NCI-H2227 treated with DMSO at 0.1 percent for 48 hours (cell line): ENCODE measurements around the gene ABCA3.

Experiments used
- DNase-seq: peaks from one replicate; lab custom pipeline; 2025; lab: John Stamatoyannopoulos, UW

ABCA3 gene

DNA sequence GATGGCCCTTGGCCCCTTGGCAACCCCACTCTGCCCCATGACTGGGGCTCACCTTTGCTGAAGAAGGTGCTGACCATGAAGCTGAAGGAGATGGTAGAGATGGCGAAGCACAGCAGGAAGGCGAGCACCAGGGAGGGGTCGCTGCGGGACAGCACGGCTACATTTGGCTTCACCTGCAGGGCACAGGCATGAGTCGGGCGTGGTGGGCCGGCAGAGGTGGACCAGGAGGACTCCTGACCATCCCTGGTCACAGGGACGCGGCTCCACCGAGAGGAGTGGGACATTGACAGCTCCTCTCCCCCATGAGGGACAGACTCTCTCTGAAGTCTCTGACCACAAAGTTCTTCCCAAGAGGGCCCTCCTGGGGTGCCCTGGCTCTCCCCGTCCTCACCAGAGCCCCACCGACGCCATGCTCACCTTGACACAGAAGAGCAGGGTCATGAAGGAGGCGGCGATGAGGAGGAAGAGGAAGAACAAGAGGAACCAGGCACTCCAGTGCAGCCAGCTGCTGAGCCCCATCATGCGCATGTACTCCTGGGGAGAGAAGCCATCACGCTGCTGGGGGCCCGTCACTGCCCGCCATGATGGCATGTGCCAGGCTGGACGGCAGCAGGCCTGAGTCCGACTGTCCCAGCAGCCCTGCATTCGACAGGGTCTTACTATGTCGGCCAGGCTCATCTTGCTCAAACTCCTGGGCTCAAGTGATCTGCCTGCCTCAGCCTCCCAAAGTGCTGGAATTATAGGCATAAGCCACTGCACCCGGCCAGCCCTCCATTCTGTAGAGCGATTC is 23.1 kb downstream of the ABCA3 start:
- DNase-seq = no peak

DNA sequence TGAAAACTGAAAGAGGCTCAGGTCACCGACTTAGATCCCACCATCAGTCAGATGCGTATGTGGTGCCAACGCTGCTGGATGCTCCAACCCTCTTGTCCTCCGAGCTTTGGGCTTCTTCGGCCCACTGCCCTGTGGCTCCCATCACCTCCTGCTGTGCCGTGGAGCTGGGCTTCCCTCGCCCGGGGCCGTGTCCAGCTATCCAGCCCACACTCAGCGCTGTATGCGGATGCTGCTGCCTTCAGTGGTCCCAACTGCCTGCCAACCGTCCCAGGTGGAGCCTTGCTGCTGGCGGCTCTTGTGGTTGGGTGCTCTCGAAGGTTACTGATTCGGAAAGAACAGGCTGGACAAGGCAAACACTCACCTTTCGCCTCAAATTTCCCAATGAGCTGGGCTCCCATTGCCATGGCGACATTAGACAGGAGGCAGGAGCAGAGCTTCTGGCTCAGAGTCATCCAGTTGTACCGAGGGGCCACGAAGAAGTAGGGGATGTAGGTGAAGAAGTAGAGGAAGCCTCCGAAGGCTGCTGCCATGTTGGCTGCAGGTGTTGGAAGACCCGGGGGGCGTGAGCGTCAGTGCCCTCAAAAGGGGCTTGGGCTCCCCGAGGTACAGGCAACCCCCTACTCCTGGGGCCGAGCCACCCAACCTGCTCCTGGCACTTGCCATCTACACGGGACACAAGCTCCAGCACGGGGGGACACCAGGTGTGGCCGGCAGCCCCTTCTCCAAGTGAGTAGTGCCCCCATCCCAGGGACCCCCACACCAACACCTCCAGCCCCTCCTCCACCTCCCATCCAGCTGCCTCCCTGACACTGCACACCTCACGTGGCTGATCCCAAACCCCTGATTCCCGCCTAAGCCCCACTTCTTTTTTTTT is 32.2 kb downstream of the ABCA3 start:
- DNase-seq = no peak

DNA sequence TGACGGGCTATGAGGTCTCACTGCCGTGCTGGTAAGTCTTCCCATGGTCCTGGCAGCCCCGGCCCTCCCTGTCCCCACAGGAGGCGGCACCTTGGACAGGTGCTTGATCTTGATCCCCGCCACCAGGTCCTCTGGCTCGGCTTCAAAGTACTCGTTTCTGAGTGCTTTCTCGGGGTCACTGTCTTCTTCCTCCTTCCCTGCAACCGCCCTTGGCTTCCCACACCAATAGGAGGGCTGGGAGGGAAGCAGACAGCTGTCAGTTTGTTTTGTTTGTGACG is 40.7 kb downstream of the ABCA3 start:
- no peak for DNase-seq

DNA sequence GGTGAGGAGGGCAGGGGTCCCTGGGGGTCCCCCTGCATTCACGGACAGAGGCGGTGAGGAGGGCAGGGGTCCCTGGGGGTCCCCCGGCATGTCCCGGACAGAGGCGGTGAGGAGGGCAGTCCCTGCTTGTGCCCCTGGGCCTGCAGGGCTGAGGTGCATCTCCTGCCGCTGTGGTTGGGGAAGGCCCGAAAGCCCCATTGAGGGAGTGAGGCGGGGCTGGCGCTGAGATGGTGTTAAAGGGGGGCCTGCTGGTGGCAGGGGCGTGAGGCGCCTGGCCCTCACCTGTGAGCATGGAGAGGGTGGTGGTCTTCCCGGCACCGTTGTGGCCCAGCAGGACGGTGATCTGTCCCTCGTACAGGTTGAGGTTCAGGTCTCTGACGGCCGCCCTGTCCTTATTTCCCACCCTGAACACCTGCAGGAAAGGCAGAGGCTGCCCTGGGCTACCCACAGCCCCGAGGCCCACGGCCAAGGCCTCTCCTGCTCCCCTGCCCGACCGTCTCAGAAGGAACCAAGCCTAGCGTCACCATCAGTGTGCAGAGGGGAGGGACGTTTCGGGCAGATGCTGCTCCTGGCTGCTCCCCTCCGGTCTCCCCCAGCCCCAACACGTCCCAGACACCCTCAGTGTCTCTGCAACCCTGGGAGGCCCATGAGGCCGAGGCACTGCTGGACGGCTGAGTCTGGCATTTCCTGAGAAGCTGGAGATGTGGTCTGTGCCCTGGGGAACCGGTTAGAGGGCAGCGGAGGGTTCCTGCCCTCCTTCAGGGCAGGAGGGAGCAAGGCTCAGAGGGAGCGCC is 41.2 kb downstream of the ABCA3 start:
- no peak for DNase-seq

DNA sequence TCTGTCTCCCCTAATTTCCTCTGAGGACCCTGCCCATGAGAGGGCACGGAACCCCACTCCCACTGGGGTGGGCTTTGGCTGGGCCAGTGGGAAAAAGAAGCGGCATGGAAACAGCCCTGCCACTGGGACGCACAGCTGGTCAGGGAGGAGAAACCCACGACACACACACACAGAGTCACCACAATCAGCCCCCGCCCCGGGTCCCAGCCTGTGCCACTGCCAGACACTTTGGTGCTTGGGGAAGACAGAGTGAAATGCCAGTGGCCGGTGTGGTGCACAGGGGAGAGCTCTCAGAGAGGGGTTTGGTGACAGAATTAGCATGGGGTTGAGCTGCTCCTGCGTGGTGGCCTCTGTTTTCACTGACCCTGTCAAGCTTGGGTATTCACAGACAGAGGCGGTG is 41.9 kb downstream of the ABCA3 start:
- no peak for DNase-seq

DNA sequence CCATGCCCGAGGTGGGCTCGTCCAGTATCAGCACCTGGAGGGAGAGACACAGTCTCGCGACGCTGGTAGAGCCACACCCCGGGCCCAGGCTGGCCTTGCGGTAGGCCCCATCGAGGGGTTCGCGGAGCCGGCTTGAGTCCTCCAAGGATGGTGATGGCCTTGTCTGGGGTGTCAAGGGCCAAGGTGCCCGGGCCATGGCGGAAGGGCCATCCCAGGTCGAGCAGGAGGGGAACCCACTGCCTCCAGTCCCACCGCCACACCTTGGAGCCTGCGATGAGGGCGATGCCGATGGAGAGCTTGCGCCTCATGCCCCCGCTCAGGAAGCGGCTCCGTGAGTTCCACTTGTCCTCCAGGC is 43.0 kb downstream of the ABCA3 start:
- DNase-seq = no peak

DNA sequence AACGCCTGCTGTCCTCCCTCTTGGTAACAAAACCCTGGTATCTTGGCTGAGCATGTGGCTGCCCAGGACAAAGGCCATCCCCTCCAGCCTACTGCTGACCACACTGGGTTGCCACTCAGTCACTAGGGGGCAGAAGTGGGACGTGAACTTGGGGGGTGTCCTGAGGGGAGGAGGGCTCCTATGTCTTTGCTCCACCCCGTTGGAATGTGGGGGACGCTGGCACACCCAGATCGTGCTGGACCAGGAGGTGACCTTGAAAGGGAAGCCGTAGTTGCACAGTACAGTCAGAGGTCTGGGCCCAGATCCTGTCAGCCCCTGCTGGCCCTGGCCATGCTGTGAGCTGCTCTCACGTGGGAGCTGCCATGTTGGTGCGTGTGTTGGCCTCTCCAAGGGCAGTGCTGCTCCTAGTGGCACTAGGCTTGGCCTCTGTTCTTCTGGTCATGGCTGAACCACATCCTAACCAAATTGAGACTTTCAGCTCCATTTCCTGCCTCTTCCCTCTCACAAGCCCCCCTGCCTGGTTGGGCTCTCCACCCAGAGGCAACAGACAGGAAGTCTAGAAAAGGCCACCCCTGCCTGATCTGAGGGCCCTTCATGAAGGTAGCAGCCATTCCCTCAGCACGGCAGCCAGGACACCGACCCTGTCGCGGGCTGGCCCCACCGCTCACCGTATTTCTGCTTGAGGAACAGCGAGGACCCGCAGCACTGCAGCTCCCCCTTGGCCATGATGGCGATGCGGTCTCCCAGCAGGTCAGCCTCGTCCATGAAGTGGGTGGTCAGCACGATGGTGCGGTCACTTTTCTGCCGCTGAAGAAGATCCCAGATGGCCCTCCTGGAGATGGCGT is 43.6 kb downstream of the ABCA3 start:
- no peak for DNase-seq

DNA sequence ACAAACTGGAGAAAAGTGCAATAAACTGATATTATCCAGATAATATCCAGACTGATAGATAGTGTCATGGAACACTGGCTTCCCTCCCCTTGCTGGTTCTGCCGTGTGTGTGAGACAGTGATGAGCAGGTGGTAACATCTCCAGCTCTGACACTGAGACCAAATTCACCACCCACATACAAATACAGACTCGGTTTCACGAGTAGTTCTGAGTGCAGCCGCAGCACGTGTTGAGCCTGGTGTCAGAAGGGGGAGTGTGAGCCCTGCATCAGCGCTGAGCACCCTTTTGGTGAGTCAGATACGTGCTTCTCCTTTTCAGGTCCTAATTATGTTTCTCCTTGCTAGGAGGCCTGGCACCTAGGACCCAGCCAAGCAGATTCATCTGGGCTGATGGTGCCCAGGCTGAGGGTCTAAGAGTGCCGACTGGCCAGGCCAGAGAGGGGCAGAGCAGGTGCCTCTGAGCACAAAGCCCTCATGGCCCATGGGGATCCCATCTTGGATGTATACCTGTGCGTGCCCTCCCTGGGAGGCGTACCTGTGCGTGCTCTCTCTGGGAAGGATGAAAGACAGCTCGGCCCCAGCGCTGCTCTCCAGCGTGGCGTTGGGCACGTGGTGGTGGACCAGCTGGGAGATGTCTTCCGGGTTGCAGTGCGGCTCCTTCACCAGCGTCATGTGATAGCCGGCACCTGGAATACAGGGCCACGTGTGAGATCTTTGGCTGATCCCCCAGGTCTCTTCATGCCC is 45.3 kb downstream of the ABCA3 start:
- DNase-seq = no peak

DNA sequence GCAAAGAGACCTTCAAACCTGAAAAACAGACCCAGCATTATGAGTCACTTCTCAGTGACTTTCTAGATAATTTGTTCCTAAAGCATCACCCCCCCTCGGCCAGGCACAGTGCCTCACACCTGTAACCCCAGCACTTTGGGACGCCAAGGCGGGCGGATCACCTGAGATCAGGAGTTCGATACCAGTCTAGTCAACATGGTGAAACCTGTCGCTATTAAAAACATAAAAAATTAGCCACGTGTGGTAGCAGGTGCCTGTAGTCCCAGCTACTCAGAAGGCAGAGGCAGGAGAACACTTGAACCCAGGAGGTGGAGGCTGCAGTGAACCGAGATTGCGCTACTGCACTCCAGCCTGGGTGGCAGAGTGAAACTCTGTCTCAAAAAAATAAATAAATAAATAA is 48.3 kb downstream of the ABCA3 start:
- no peak for DNase-seq

DNA sequence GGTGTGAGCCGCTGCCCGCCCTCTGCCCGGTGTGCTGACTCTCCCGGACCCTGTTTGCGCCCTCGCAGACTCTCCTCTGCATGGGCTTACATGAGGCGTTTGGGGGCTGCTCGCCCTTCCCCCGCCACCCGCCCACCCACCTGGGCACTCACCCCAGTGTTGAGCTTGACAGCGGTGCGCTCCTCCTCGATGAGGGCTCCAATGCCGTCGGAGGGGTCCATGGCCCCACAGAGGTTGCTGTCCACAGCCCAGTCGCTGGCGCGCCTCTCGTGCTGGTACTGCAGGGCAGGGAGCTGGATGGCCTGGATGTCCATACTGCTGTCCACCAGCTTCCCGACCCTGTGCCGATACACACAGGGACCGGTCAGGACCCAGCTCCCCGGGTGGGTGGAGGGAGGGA is 51.2 kb downstream of the ABCA3 start:
- DNase-seq = no peak

DNA sequence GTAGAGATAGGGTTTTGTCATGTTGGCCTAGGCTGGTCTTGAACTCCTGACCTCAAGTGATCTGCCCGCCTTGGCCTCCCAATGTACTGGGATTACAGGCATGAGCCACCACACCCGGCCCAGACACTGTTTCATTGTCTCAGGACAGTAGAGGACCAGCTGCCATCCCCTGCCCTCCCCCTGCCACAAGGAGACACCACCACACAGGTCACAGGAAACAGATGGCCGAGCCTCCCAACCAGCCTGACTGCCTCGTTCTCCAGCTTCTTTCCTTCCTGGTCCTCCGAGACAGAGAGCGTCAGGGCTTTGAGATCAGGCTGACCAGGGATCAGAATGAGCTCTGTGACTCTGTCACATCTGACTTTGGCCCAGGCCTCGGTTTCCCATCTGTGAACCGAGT is 51.8 kb downstream of the ABCA3 start:
- DNase-seq = no peak

DNA sequence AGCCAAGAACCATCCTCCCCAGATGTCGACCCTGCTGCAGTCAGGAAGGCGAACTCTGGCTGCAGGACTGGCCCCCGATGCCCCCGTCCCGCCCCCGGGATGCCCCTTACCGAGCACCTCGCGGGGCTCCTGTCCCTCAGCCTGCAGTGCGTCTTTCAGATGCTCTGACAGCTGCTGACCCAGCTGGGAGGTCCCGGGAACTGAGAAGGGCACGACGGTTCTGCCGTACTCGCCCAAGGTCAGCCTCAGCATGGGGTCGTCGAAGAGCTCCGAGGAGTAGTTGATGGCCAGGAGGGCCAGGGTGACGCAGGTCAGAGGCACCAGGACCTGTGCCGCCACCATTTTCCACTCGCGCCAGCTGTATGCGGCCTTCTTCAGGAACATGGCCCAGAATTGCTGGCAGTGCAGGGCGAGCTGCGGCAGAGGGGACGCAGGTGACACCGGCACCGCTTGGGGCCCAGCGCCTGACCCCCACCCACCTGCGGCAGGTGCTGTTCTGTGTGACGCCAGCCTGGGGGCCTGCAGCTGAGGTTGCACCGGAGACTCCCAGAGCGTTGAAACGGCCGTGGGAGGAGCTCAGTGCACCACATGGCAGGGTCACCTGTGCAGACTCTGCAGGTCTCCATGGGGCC is 52.5 kb downstream of the ABCA3 start:
- DNase-seq = no peak

DNA sequence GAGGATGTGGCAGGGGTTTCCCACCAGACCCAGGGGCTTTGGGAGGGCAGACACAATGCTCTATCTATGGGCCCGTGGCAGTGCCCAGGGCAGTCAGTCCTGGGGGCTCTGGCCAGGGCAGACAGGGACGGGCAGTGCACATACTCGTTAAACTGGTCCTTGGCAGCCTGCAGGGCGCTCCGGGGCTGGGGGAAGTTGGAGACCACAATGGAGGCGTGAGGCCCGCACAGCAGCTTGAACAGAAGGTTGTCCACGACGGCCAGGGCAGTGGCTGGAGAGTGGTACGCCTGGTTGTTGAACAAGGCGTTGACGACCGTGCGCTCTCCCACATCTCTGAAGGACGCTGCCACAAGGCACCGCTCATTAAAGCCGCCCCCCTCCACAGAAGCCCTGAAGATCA is 54.0 kb downstream of the ABCA3 start:
- no peak for DNase-seq

DNA sequence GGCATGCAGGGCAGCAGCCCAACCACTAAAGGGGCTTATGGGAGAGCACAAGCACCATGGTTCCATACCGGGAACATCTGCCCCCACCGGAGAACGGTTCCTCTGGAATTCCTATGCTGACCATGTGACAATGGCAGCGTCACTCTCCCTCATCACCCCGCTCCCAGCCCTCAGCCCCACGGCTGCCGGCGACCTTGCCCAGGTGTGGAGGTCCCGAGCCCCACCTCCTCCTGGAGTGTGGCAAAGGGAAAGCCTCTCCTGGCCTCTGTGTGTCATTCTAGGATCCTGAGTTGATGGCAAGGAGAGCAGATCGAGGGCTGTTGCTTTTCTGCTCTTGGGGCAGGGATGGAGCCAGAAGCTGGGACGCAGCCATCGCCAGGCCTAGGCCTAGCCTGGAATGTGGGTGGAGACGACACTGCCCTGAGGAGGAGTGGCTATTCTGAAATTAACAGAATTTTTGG is 54.8 kb downstream of the ABCA3 start:
- no peak for DNase-seq

DNA sequence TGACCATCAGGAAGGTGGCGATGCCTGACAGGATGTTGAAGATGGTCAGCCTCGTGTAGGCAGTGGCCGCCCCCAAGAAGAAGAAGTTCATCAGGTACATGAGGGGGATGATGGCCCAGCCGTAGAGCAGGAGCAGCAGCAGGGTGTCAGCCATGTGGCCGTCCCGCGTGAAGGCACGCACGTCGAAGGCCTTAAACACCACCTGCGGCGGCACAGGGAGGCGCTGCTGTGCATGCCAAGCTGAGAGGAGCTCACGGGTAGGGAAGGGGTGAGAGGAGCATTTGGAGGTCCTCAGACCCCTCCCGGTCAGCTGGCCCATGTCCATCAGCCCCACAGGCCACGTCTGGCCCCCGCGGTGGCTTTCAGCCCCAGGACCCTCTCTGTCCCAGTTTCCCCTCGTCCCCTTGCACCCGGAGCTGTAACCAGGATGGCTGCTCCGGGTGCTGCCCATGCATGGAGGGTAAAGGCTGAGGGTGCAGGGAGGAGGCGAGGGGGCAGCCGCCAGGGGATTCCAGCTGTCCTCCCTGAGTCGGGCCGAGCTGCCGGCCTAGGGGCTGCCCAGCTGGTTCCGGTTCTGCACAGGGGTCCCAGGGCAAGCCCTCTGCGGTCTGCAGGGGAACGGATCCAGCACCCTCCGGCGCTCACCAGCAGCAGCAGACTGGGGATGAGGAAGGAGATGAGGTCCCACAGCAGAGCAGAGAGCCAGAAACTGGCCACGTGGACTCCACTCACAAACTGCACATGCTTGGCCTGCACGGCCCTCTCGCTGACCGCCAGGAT is 55.5 kb downstream of the ABCA3 start:
- no peak for DNase-seq

DNA sequence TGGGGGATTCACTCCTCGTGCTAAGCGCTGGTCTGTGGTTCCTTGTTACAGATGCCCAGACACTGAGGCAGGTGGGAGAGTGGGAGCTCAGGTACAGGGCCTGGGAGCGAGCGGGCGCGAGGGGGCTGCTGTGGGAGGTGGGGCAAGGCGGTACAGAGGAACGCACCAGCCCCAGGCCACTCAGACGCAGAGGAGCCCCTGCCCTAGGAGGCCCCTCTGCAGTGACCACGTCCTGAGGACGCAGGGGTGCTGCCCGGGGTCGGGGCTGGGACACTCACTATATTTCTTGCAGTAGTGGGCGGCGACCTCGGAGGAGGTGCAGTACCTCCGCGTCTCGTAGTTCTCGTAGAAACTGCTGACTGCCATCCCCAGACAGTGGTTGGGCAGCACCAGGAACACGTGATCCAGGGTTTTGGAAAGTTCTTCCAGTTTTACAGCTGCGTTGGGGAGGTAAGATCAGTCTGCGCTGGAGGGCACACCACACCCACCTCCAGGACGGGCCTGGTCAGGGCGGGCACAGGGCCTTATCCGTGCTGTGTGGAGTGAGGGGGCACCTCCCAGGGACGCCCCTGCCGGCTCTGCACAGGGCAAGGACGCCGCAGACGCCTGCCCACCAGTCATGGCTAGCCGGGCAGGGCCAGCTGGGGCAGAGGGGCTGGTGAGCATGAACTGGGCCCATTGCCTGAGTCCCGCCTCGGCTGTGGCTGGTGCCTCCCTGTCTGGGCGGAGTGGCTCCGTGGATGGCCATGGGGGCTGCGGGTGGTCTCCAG is 56.3 kb downstream of the ABCA3 start:
- no peak for DNase-seq

DNA sequence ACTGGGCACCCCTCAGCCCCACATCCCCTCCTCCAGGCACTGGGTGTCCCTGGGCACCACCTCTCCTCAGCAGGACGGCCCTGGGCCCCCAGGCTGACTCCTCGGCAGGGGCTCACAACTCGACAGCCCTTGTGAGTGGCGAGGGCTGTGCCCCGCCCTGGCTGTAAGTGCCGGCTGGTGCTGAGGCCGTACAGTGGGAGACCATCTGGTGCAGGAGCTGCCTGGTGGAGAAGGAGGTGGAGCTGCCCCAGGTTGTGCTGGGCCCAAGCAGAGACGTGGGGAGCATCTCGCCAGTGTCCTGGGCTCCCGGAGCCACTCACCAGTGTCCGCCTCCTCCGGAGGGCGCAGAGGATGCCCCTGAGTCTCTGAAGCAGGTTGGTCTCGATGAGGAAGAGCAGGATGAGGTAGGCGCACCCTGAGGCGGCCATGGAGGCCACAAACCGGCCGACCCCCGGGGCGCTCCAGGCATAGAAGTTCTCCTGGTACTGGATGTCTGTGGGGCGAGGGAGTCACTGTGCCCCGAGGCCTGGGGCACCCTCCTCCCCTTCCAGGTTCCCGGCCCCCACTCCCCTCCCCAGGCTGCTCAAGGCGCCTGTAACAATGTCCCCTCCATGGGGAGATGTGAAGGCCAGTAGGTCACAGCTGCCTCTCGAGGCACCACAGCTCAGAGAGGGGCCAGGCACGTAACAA is 57.5 kb downstream of the ABCA3 start:
- no peak for DNase-seq

DNA sequence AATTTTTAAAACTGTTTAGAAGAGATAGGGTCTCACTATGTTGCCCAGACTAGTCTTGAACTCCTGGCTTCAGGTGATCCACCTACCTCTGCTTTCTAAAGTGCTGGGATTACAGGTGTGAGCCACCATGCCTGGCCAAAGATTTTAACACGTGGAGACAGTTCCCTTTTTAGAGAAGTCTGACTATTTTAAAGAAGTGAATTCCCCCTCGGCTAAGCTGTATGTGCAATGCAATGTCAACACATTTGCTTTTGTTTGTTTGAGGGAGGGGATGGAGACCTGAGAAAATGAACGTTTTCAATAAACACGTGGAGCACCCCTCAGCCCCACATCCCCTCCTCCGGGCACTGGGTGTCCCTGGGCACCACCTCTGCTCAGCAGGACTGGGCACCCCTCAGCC is 58.3 kb downstream of the ABCA3 start:
- no peak for DNase-seq
